Neural crest cell (in vitro differentiated cells): ENCODE data around the gene APH1B. TPM values are rescaled to one million over a fixed set of nuclear protein-coding genes. Genes with fewer than 3 reads are reported as not detected.
"Not testable (repeated sequence)": the region's sequence is repeated elsewhere in the genome, so short reads cannot be mapped to it uniquely, and the experiment has no call there.

Experiments
- DNase-seq: peaks from one replicate; pipeline ENCODE4 v3.0.0; 2021; ENCODE audit warnings: low read depth, mixed read lengths, low spot score
- H3K27ac Mint-ChIP-seq: one replicate; pipeline ENCODE4 v1.8.0; 2021; ENCODE audit warnings: mild to moderate bottlenecking, mixed read lengths; ENCODE audit not compliant: unreplicated experiment
- H3K27me3 Mint-ChIP-seq: 2 replicates; pipeline ENCODE4 v1.8.0; 2021; ENCODE audit warnings: low read depth, mild to moderate bottlenecking, mixed read lengths
- H3K36me3 Mint-ChIP-seq: 2 replicates; pipeline ENCODE4 v1.8.0; 2021; ENCODE audit warnings: low read depth, mild to moderate bottlenecking, mixed read lengths
- H3K4me1 Mint-ChIP-seq: 2 replicates; pipeline ENCODE4 v1.8.0; 2021; ENCODE audit warnings: mixed read lengths
- H3K4me3 Mint-ChIP-seq: one replicate; pipeline ENCODE4 v1.8.0; 2021; ENCODE audit warnings: mild to moderate bottlenecking, mixed read lengths
- H3K9me3 Mint-ChIP-seq: 2 replicates; pipeline ENCODE4 v1.8.0; 2021; ENCODE audit warnings: mixed read lengths
- total RNA-seq: library from RNA; stranded (reverse); gene quantifications from 2 replicates; pipeline ENCODE4 v1.2.1, GENCODE V29; 2021
- TF ChIP-seq, protein P1 (sequence below): fragments of 200-600 bp; sonication (generic); conservative IDR thresholded peaks from 2 replicates; pipeline ENCODE4 v1.5.0; 2021; ENCODE audit warnings: antibody characterized with exemption, mild to moderate bottlenecking

The APH1B gene
- total RNA-seq, 1 donor from 2014 or later, result 18.5 TPM

GRCh38 chr15:63313825-63314224, 36.4 kb downstream of the APH1B start:
- no peaks in the 10 kb centered on the region for H3K9me3 Mint-ChIP-seq
- no peak overlapping the region for H3K4me3 Mint-ChIP-seq
- TF ChIP-seq, protein P1, sequence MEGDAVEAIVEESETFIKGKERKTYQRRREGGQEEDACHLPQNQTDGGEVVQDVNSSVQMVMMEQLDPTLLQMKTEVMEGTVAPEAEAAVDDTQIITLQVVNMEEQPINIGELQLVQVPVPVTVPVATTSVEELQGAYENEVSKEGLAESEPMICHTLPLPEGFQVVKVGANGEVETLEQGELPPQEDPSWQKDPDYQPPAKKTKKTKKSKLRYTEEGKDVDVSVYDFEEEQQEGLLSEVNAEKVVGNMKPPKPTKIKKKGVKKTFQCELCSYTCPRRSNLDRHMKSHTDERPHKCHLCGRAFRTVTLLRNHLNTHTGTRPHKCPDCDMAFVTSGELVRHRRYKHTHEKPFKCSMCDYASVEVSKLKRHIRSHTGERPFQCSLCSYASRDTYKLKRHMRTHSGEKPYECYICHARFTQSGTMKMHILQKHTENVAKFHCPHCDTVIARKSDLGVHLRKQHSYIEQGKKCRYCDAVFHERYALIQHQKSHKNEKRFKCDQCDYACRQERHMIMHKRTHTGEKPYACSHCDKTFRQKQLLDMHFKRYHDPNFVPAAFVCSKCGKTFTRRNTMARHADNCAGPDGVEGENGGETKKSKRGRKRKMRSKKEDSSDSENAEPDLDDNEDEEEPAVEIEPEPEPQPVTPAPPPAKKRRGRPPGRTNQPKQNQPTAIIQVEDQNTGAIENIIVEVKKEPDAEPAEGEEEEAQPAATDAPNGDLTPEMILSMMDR, result no peak
- H3K4me1 Mint-ChIP-seq, result peaks cover 21% of the 10 kb centered on the region
- H3K27ac Mint-ChIP-seq, result no peak overlapping the region
- no peak for DNase-seq
- no peaks in the 10 kb centered on the region for H3K27me3 Mint-ChIP-seq
- H3K36me3 Mint-ChIP-seq, result no peaks in the 10 kb centered on the region

DNA sequence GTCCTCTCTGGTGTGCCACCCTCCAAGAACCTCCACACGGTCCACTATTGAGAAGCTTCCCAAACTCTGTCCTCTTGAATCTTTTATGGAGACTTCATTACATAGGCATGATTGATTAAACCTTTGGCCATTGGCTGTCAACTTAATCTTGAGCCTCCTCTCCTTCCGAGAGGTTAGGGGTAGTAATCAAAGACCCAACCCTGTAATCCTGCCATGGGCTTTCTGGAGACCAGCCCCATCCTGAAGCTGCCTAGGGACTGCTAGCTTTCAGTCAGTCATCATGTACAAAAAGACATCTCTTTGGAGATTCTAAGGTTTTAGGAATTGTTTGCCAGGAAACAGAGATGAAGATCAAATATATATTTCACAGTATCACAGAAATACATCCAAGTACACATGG, 37.0 kb downstream of the APH1B start:
- H3K4me3 Mint-ChIP-seq, result no peak overlapping the region
- DNase-seq, result no peak
- H3K9me3 Mint-ChIP-seq, result no peaks in the 10 kb centered on the region
- TF ChIP-seq, protein P1, result no peak
- no peak overlapping the region for H3K27ac Mint-ChIP-seq
- H3K27me3 Mint-ChIP-seq, result no peaks in the 10 kb centered on the region
- peaks cover 16% of the 10 kb centered on the region for H3K4me1 Mint-ChIP-seq
- H3K36me3 Mint-ChIP-seq, result no peaks in the 10 kb centered on the region

DNA sequence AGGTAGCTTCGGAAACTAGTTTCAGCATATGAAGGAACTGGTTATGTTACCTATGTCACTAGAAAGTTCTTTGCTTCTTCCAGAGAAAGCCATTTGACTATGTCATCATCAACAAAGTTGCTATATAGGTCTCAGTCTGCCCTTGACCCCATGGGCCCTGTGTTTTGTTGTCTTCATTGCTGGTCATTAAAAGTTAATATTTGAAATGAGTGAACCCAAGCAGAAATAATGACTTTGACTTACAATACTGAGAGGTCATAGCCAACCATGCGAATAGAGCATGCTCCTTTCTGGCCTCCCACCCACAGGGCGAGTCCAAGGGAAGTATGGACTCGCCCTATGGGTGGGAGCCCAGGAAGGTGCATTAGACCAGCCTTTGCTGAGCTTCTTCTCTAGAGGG, 40.9 kb downstream of the APH1B start:
- no peaks in the 10 kb centered on the region for H3K9me3 Mint-ChIP-seq
- H3K27ac Mint-ChIP-seq, result no peak overlapping the region
- H3K27me3 Mint-ChIP-seq, result no peaks in the 10 kb centered on the region
- no peak overlapping the region for H3K4me3 Mint-ChIP-seq
- peaks cover 9% of the 10 kb centered on the region for H3K4me1 Mint-ChIP-seq
- TF ChIP-seq, protein P1, result no peak
- DNase-seq, result no peak
- no peaks in the 10 kb centered on the region for H3K36me3 Mint-ChIP-seq

DNA sequence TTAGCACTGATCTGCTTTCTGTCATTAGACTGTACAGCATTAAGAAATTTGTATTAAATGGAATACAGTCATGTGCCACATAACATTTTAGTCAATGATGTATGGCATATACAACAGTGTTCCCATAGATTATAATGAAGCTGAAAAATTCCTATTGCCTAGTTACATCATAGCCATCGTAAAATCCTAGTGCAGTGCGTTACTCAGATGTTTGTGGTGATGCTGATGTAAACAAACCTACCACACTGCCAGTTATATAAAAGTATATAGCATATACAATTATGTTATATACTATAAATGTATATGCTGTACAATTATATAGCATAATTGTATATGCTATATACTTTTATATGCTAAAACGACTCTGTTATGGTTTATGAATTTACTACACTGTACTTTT, 41.7 kb downstream of the APH1B start:
- Mint-ChIP-seq H3K36me3 (no peaks in the 10 kb centered on the region), H3K4me3 (no peak overlapping the region), H3K9me3 (no peaks in the 10 kb centered on the region), H3K4me1 (peaks cover 16% of the 10 kb centered on the region), H3K27me3 (no peaks in the 10 kb centered on the region), H3K27ac (no peak overlapping the region)
- no peak for DNase-seq
- TF ChIP-seq, protein P1, result no peak

GRCh38 chr15:63320446-63320845, 43.0 kb downstream of the APH1B start:
- not testable (repeated sequence) for H3K9me3 Mint-ChIP-seq, DNase-seq, H3K27ac Mint-ChIP-seq, H3K36me3 Mint-ChIP-seq, H3K27me3 Mint-ChIP-seq, H3K4me3 Mint-ChIP-seq
- H3K4me1 Mint-ChIP-seq, result peaks cover 30% of the 10 kb centered on the region

- H3K4me1 Mint-ChIP-seq, result peaks cover 33% of the 10 kb centered on the region
- H3K9me3 Mint-ChIP-seq, H3K27ac Mint-ChIP-seq, H3K36me3 Mint-ChIP-seq, H3K4me3 Mint-ChIP-seq, H3K27me3 Mint-ChIP-seq, DNase-seq: not testable (repeated sequence)
These were observed 43.6 kb downstream of the APH1B start for GRCh38 chr15:63320981-63321380.

- Mint-ChIP-seq H3K36me3 (no peaks in the 10 kb centered on the region), H3K4me3 (no peak overlapping the region), H3K4me1 (peaks cover 34% of the 10 kb centered on the region), H3K9me3 (no peaks in the 10 kb centered on the region), H3K27me3 (no peaks in the 10 kb centered on the region), H3K27ac (no peak overlapping the region)
- TF ChIP-seq, protein P1, result no peak
- no peak for DNase-seq
These were observed 44.1 kb downstream of the APH1B start for GRCh38 chr15:63321462-63321861.
